ENCODE results near the gene RASL12. TPM values are rescaled to one million over a fixed set of nuclear protein-coding genes. Genes with fewer than 3 reads are reported as not detected.

RASL12 gene
- total and polyA plus RNA-seq, 2 of the 8 experiments (the other 6 are each of a cell fraction or from before 2014, with no cell fraction given) = 9.5 to 10.3 TPM

DNA sequence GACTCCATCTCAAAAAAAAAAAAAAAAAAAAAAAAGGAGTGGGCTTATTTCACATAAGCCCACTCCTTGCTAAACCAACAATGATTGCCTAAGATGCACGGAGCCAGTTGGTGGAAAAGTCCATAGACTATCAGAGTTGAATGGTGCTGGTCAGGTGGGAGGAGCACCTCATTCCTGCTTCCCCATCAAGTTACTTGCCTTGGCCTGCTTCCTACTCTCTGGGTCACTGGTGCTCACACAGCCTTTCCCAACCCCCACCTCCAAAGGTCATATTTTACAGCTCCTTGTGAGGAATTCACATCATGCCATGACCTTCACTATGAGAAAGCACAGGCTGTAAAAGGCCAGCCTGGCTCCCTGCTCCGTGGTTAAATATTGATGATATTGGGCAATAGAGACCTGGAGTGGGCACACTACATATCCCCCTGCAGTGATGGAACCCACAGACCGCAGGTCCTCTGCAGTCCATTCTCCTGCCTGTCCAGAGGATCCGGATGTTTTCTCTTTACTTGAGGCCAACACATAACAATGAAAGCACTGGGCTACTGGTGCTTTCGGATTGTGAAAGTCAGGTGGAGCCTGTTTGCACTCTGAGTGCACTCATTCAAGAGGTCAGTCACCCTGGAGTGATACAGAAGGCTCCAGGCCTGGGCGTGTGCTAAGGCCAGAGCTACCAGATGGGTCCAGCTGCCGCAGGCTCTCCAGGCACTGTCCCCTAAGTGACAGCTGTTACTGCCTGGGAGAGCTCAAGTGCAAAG, 22.9 kb downstream of the RASL12 start, which contains the start of gene SLC51B:
SLC51B (plus strand) TSS at position 664 of the 758 bp plus-strand sequence. CDS start 4,618 bp downstream, outside the sequence.
- Histone ChIP-seq H4K5ac (ENCODE audit: insufficient read length, low read depth, low read length) (no peak within 1 kb of the TSS), H3K9me3 (ENCODE audit: insufficient read depth in 2 of 2, low read depth in 1 of 2, low read length in 1 of 2) (no peaks in the 10 kb centered on the region), H2AFZ (ENCODE audit: low read length) (no peak within 1 kb of the TSS), H3K4ac (replicated peaks; ENCODE audit: insufficient read length, low read depth, low read length) (no peak within 1 kb of the TSS), H2BK12ac (ENCODE audit: low read depth, low read length) (no peak within 1 kb of the TSS), H4K8ac (ENCODE audit: extremely low read depth, insufficient read depth, low read length) (no peak within 1 kb of the TSS), H3K23me2 (ENCODE audit: low read depth, low read length) (no peaks in the 10 kb centered on the region), H3K79me1 (ENCODE audit: low read depth, low read length) (no peaks in the 10 kb centered on the region), H3K18ac (ENCODE audit: extremely low read depth, low read length) (no peak within 1 kb of the TSS), H3K23ac (ENCODE audit: insufficient read length) (no peak within 1 kb of the TSS), H3K27me3 (replicated peaks in 1 of 4; ENCODE audit: control insufficient read depth in 3 of 4, extremely low read depth in 1 of 4, insufficient read depth in 3 of 4, low read length in 3 of 4) (no peaks in the 10 kb centered on the region; a peak in 2 of 7 replicates), H3K79me2 (ENCODE audit: control insufficient read depth in 1 of 2, insufficient read depth in 2 of 2, low read length in 2 of 2) (no peaks in the 10 kb centered on the region), H2BK5ac (ENCODE audit: low read depth, low read length) (no peak within 1 kb of the TSS), H3K4me3 (ENCODE audit: extremely low read depth in 1 of 4, insufficient read depth in 2 of 4, low read depth in 3 of 4, low read length in 4 of 4) (no peak within 1 kb of the TSS), H3K36me3 (ENCODE audit: control insufficient read depth in 2 of 4, insufficient read depth in 4 of 4, low read length in 3 of 4) (no peaks in the 10 kb centered on the region), H3K14ac (ENCODE audit: insufficient read length) (no peak within 1 kb of the TSS), H3K27ac (ENCODE audit: low read depth, low read length) (no peak within 1 kb of the TSS), H3K4me2 (ENCODE audit: insufficient read depth in 1 of 2, low read depth in 2 of 2, low read length in 2 of 2) (no peak within 1 kb of the TSS), H3K56ac (replicated peaks; ENCODE audit: insufficient read length, low read depth, low read length) (no peak within 1 kb of the TSS), H2BK20ac (ENCODE audit: low read length) (no peak within 1 kb of the TSS), H2BK120ac (replicated peaks; ENCODE audit: low read depth, low read length) (no peak within 1 kb of the TSS), H4K20me1 (replicated peaks in 1 of 2; ENCODE audit: control insufficient read depth in 1 of 2, insufficient read depth in 2 of 2, low read length in 2 of 2) (no peaks in the 10 kb centered on the region), H2BK15ac (ENCODE audit: low read length) (no peak within 1 kb of the TSS), H2AK5ac (ENCODE audit: low read depth, low read length) (no peak within 1 kb of the TSS), H3K9ac (replicated peaks in 1 of 4; ENCODE audit: extremely low read depth in 1 of 4, low read depth in 3 of 4, low read length in 3 of 4) (no peak within 1 kb of the TSS), H3K4me1 (replicated peaks in 1 of 4; ENCODE audit: control insufficient read depth in 3 of 4, insufficient read depth in 4 of 4, low read length in 3 of 4) (no peaks in the 10 kb centered on the region; a peak in 1 of 7 replicates), H4K91ac (replicated peaks; ENCODE audit: insufficient read length, low read length) (no peak within 1 kb of the TSS)
- CTCF ChIA-PET (ENCODE audit: partially characterized antibody) = interaction anchor here (1.3 to 33.2 kb wide), 4 partner anchors 9 to 57 kb away, joined by 4 to 1213 read pairs (median 42); partner anchors contain the start of genes KBTBD13 and RASL12
- DNase-seq (ENCODE audit: low read depth in 1 of 2, low spot score in 2 of 2) = no peak
- WGBS, 2 experiments (ENCODE audit: extremely low coverage in 1 of 2, insufficient coverage in 1 of 2, insufficient read length in 1 of 2, insufficient replicate concordance in 2 of 2, low coverage in 1 of 2, low lambda C conversion rate in 2 of 2, missing lambda C conversion rate in 1 of 2) = 85% methylated on average over 7 of the region's 7 CpGs; no CpG with 5 or more reads in 1 of the 2 experiments
- TF ChIP-seq SP1 (IDR thresholded peaks at IDR 0.05; ENCODE audit: low read depth, low read length) = no peak
- no peak for TF ChIP-seq BACH1 (IDR thresholded peaks at IDR 0.05; ENCODE audit: low read length)
- TF ChIP-seq SAP30 (IDR thresholded peaks at IDR 0.05; ENCODE audit: insufficient read depth, insufficient replicate concordance, low read length) = no peak
- TF ChIP-seq SP4 (IDR thresholded peaks at IDR 0.05; ENCODE audit: low read length) = no peak
- no peak for TF ChIP-seq KDM1A (IDR thresholded peaks at IDR 0.05; ENCODE audit: borderline replicate concordance, low read length)
- no peak for TF ChIP-seq SP2 (IDR thresholded peaks at IDR 0.05; ENCODE audit: low read length)
- no peak for TF ChIP-seq ZNF274 (IDR thresholded peaks at IDR 0.05; ENCODE audit: borderline replicate concordance, extremely low read depth, low read length)
- no peak for TF ChIP-seq RXRA (IDR thresholded peaks at IDR 0.05; ENCODE audit: insufficient read depth, low read depth, low read length)
- no peak for TF ChIP-seq FOSL1 (IDR thresholded peaks at IDR 0.05; ENCODE audit: insufficient read depth, low read depth, low read length)
- no peak for FAIRE-seq
- POLR2A ChIA-PET (ENCODE audit: partially characterized antibody) = interaction anchor here (1.8 kb wide), 1 partner anchor 23 kb away, joined by 4 read pairs; no protein-coding TSS in a partner anchor
